Activated CD4-positive, alpha-beta T cell treated with anti-CD3 and anti-CD28 coated beads, Interleukin-2, amount 10 ng/mL, durations not matched to agents 24 days and 14 days (primary cell): Measurements from ENCODE around the gene NDUFAF7. TPM values are rescaled to one million over a fixed set of nuclear protein-coding genes. Genes with fewer than 3 reads are reported as not detected.
"Not testable (repeated sequence)": the region's sequence is repeated elsewhere in the genome, so short reads cannot be mapped to it uniquely, and the experiment has no call there.

Experiments used
- DNase-seq: peaks from one replicate; pipeline ENCODE4 v3.0.0; 2022
- H3K27ac Mint-ChIP-seq: one replicate; pipeline ENCODE4 v1.8.0; 2022; ENCODE audit warnings: mild to moderate bottlenecking, mixed read lengths
- H3K27me3 Mint-ChIP-seq: one replicate; pipeline ENCODE4 v1.8.0; 2022; ENCODE audit warnings: mixed read lengths
- H3K36me3 Mint-ChIP-seq: one replicate; pipeline ENCODE4 v1.8.0; 2022; ENCODE audit warnings: low read depth, mild to moderate bottlenecking, mixed read lengths
- H3K4me1 Mint-ChIP-seq: one replicate; pipeline ENCODE4 v1.8.0; 2021; ENCODE audit warnings: mixed read lengths
- H3K4me3 Mint-ChIP-seq: one replicate; pipeline ENCODE4 v1.8.0; 2022; ENCODE audit warnings: mild to moderate bottlenecking, moderate library complexity, mixed read lengths
- H3K9me3 Mint-ChIP-seq: one replicate; pipeline ENCODE4 v1.8.0; 2021; ENCODE audit warnings: mixed read lengths
- intact Hi-C: fragments of 100-400 bp; cut with micrococcal nuclease; formaldehyde crosslinking; loops from one replicate; pipeline ENCODE4 v1.15.1; 2023
- total RNA-seq: library from RNA; stranded (reverse); gene quantifications from 2 replicates; pipeline ENCODE4 v1.2.3, GENCODE V29; 2022

NDUFAF7 gene, protein sequence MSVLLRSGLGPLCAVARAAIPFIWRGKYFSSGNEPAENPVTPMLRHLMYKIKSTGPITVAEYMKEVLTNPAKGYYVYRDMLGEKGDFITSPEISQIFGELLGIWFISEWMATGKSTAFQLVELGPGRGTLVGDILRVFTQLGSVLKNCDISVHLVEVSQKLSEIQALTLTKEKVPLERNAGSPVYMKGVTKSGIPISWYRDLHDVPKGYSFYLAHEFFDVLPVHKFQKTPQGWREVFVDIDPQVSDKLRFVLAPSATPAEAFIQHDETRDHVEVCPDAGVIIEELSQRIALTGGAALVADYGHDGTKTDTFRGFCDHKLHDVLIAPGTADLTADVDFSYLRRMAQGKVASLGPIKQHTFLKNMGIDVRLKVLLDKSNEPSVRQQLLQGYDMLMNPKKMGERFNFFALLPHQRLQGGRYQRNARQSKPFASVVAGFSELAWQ
- total RNA-seq: 24.3 and 28.9 TPM in 2 replicates

DNA sequence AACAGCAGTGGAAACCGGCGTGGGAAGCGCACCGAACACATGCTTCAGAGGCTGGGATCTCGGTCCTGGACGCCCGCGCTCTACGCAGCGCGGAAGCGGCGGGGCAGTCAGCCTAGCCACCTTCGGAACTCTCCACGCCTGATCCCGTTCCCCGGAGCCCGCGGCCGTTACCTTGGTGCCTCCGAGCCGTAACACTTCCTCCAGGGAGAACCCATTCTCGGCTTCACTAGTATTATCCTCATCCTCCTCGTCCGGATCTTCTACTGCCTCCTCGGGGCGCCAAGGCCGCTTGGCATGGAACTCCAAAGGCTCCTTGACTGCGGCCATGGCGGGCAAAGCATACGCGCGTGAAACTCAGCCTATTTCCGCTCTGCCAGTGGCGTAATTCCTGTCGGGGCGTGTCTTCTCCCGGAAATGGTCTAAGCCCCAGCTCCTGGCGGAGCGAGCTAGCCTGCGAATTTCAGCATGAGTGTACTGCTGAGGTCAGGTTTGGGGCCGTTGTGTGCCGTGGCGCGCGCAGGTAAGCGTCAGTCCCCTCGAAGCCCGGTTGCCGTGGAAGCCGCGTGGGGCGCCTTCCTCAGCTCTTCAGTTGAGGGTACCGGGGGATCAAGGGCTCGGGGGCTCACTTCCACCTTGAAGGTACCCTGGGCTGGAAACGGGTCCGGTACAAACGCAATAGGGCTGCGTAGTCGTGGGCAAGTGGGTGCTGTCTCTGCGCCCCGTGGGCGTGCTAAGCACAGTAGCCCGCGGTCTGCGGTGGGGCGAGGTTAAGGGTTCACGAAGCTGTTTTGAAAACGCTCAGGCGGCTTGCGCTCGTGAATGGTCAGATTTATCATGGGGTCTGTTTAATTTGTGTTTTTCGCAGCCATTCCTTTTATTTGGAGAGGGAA, at the start of gene NDUFAF7, which contains the start of gene CEBPZ:
Gene NDUFAF7 (plus strand): TSS at position 418 of the 890 bp plus-strand sequence. CDS start 48 bp downstream, at position 466.
Gene CEBPZ (minus strand): TSS at position 356 of the 890 bp plus-strand sequence. CDS start 29 bp downstream, at position 327.
- DNase-seq: peak; percentile 96
- H3K4me1 Mint-ChIP-seq: peaks cover 16% of the 10 kb centered on the region
- H3K9me3 Mint-ChIP-seq: no peaks in the 10 kb centered on the region
- no peaks in the 10 kb centered on the region for H3K27me3 Mint-ChIP-seq
- no peak within 1 kb of the TSS for H3K27ac Mint-ChIP-seq
- peaks cover 38% of the 10 kb centered on the region for H3K36me3 Mint-ChIP-seq
- intact Hi-C loops: loop anchor here (1.0 to 10.0 kb wide), 10 partner anchors 13 to 643 kb away; partner anchors contain the start of genes CEBPZOS, GPATCH11, HEATR5B and PRKD3
- no peak within 1 kb of the TSS for H3K4me3 Mint-ChIP-seq

DNA sequence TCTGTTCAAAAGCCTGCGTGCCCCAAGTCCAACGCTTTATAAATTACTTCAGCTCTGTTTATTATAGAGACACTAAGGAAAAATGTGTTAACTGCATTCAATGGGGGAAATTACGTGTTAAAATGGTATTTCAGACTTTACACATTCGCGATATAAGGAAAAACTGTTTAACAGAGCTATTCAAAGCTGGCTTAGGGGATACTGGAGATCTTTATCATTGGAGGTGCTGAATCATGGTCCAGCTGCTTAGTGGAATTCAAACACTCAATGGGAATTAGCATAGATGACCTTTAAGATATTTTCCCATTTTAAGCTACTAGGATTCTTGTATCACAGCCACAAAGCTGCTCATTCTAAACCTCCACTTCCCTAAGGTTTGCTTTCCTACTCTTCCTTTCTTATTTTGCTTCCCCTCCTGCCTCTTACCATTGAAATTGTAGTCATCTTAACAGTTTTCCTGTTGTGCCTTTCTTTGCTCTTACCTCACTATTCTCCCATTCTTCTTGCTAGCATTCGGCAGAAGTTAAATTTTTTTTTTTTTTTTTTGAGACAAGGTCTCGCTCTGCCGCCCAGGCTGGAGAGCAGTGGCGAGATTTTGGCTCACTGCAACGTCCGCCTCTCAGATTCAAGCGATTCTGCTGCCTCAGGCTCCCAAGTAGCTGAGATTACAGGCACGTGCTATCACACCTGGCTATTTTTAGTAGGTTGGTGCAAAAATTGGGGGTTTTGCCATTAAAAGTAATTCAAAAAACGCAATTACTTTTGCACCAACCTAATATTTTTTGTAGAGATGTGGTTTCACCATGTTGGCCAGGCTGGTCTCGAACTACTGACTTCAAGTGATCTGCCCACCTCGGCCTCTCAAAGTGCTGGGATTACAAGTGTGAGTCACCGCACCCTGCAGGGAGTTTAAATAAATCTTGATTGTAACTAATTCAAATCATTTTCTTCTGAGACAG, 49.5 kb upstream of the NDUFAF7 start:
- peak; percentile 22 for DNase-seq
- intact Hi-C loops: no loop called here
- Mint-ChIP-seq H3K9me3 (no peaks in the 10 kb centered on the region), H3K27ac (no peak overlapping the region), H3K4me1 (no peaks in the 10 kb centered on the region), H3K36me3 (no peaks in the 10 kb centered on the region), H3K4me3 (no peak overlapping the region), H3K27me3 (peaks cover 60% of the 10 kb centered on the region)

DNA sequence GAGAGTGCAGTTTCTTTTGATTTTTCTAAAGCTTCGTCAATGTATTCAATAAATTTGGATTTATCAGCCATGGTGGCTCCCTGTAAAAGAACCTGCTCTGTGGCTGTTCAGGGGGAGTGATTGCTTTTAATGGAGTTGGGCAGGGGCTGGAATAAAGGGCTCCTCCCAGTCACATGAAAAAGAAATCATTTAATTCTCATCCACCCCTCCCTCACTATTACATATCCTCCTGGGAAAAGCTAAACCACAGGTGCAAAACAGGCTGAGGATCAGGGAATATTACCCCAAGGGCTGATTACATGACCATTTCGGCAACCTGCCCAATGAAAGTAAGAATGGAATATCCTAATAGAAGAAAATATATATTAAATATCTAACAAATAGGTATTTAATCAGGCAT, 42.9 kb upstream of the NDUFAF7 start, which contains the start of gene SULT6B1:
Gene SULT6B1 (minus strand): TSS at position 101 of the 400 bp plus-strand sequence. CDS start 30 bp downstream, at position 71.
- no peak for DNase-seq
- H3K4me3 Mint-ChIP-seq: no peak within 1 kb of the TSS
- peaks cover 29% of the 10 kb centered on the region for H3K27me3 Mint-ChIP-seq
- no peaks in the 10 kb centered on the region for H3K9me3 Mint-ChIP-seq
- peaks cover 10% of the 10 kb centered on the region for H3K4me1 Mint-ChIP-seq
- intact Hi-C loops: no loop called here
- H3K36me3 Mint-ChIP-seq: no peaks in the 10 kb centered on the region
- H3K27ac Mint-ChIP-seq: no peak within 1 kb of the TSS

DNA sequence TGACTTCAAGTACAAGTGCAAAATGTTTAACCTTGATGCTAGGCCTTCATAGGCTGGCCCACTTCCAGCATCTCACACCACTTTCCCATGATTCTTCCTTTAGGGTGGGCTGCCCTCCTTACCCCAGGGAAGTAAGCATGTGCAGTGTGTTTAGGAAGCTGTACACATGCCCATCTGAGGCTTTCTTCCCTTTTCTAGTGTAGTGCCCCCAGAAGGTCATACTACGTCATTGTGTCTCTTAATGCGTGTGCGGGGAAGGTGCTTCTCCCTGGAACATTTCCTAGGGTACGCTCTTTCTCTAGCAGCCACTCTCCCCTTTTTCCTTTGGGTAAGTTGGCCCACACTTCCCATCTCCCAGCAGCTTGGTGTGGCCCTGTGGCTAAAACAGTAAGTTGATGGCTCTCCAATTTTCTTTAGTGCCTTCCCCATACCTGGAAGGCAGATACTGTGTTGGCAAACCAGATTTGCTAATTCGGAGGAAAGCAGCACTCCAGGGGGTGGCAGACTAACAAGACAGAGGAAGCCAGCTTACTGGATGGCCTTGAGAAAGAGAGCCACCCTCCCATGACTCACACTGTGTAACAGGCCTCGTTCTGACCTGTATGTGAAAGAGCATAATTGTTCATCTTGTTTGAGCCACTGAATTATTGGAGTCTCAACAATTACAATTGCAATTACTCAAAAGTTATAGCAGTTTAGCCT, 41.9 kb upstream of the NDUFAF7 start:
- Mint-ChIP-seq H3K27ac (no peak overlapping the region), H3K36me3 (no peaks in the 10 kb centered on the region), H3K9me3 (no peaks in the 10 kb centered on the region), H3K4me3 (no peak overlapping the region), H3K4me1 (peaks cover 10% of the 10 kb centered on the region), H3K27me3 (peaks cover 22% of the 10 kb centered on the region)
- intact Hi-C loops: no loop called here
- DNase-seq: no peak

DNA sequence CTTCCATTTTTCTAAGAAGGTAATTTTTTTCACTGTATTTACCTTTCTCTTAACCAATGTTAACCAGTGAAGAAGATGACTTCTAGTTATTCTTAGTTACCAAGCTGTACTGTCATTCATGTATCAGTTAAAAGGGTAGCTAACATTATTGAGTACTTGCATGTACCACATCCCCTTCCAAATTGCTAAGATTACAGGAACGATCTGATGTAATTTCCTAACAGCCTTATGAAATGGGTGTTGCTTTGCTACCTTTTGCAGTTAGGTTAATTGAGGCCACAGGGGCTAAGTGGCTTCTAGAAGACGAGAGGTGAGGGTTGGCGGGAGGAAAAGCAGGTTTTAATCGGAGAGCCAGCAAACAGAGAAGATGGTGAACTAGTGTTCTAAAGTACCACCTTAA, 41.2 kb upstream of the NDUFAF7 start:
- Mint-ChIP-seq H3K9me3 (no peaks in the 10 kb centered on the region), H3K4me3 (no peak overlapping the region), H3K27ac (no peak overlapping the region), H3K36me3 (no peaks in the 10 kb centered on the region), H3K27me3 (peaks cover 18% of the 10 kb centered on the region), H3K4me1 (peaks cover 10% of the 10 kb centered on the region)
- DNase-seq: no peak
- intact Hi-C loops: no loop called here

DNA sequence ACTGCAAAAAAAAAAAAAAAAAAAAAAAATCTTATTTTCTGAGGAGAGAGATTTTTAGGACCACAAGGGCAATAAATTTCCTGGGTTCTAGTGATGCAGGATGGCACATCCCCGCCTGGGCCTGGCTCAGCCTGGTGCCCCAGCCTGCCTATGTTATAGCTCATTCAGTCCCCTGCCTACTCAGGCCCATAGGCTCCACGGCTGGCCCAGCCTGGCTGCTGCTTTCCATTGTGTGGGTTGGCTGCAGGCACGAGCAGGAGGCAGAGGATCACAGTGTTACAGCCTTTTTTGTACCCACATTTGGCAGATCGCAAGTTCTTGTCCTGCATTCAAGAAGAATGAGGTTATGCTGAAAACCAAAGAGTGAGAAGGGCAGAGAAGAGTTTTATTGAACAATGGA, 40.2 kb upstream of the NDUFAF7 start:
- Mint-ChIP-seq H3K4me3 (no peak overlapping the region), H3K4me1 (peaks cover 11% of the 10 kb centered on the region), H3K36me3 (peaks cover 2% of the 10 kb centered on the region), H3K27me3 (peaks cover 13% of the 10 kb centered on the region), H3K27ac (no peak overlapping the region), H3K9me3 (no peaks in the 10 kb centered on the region)
- no peak for DNase-seq
- intact Hi-C loops: no loop called here

DNA sequence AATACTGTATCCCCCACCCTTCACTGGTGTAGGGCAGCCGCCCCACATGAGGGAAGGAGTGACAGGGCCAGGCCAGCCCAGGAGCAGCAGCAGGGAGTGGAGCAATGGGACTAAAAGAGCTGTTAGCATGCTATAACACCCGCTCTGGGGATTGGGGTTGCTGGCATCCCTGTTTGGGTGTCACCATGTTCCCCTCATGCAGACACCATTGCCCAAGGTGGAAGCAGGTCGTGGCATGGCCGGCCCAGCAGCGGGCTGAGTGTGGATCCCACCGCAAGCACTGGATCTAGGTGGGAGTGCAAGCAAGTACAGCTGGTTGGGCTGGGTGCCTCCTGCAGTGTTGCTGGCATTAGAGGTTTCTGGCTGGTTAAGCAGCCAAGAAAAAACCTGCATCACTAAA, 39.7 kb upstream of the NDUFAF7 start:
- Mint-ChIP-seq H3K9me3 (no peaks in the 10 kb centered on the region), H3K27ac (no peak overlapping the region), H3K36me3 (peaks cover 4% of the 10 kb centered on the region), H3K4me1 (peaks cover 13% of the 10 kb centered on the region), H3K4me3 (no peak overlapping the region), H3K27me3 (peaks cover 10% of the 10 kb centered on the region)
- intact Hi-C loops: no loop called here
- DNase-seq: no peak

DNA sequence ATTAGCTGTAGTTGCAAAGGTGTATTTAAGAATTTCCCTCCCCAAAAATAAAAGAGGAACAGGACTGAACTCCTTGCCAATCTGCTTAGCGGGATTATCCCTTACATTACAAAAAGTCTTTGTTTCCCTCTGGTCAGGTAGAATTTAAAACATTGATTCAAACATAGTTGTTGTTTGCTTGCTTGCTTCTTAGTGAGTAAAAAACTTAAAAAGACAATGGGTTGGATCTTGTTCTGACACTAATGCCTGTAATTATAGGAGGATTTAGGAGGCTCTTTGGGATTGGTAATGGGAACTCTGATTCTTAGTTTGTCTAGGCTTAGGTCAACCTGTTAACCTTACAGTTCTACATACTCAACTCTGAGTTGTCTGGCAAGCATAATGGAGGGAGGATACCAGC, 38.9 kb upstream of the NDUFAF7 start:
- H3K9me3 Mint-ChIP-seq: no peaks in the 10 kb centered on the region
- no peak overlapping the region for H3K4me3 Mint-ChIP-seq
- peaks cover 7% of the 10 kb centered on the region for H3K27me3 Mint-ChIP-seq
- H3K4me1 Mint-ChIP-seq: peaks cover 19% of the 10 kb centered on the region
- peaks cover 7% of the 10 kb centered on the region for H3K36me3 Mint-ChIP-seq
- H3K27ac Mint-ChIP-seq: no peak overlapping the region
- intact Hi-C loops: no loop called here
- DNase-seq: no peak

DNA sequence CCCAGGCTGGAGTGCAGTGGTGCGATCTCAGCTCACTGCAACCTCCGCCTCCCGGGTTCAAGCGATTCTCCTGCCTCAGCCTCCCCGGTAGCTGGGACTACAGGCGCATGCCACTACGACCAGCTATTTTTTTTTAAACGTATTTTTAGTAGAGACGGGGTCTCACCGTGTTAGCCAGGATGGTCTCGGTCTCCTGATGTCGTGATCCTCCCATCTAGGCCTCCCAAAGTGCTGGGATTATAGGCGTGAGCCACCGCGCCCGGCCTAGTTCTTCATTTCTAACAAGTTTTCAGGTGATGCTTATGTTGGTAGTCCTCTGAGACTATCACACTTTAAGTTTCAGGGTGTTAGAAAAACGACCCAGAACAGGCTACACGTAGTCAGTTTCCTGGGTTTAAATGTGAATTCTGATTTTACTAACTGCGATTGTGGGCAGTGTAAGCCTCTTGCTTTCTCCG, 35.6 kb upstream of the NDUFAF7 start:
- Mint-ChIP-seq H3K27ac (peak overlapping the region; percentile 98), H3K4me3 (peak overlapping the region; percentile 92), H3K4me1 (peaks cover 16% of the 10 kb centered on the region), H3K36me3 (peaks cover 17% of the 10 kb centered on the region)
- intact Hi-C loops: loop anchor here (1.0 kb wide), 3 partner anchors 35 to 112 kb away; partner anchors contain the start of genes CEBPZ, GPATCH11, HEATR5B and NDUFAF7
- not testable (repeated sequence) for H3K27me3 Mint-ChIP-seq, DNase-seq, H3K9me3 Mint-ChIP-seq

DNA sequence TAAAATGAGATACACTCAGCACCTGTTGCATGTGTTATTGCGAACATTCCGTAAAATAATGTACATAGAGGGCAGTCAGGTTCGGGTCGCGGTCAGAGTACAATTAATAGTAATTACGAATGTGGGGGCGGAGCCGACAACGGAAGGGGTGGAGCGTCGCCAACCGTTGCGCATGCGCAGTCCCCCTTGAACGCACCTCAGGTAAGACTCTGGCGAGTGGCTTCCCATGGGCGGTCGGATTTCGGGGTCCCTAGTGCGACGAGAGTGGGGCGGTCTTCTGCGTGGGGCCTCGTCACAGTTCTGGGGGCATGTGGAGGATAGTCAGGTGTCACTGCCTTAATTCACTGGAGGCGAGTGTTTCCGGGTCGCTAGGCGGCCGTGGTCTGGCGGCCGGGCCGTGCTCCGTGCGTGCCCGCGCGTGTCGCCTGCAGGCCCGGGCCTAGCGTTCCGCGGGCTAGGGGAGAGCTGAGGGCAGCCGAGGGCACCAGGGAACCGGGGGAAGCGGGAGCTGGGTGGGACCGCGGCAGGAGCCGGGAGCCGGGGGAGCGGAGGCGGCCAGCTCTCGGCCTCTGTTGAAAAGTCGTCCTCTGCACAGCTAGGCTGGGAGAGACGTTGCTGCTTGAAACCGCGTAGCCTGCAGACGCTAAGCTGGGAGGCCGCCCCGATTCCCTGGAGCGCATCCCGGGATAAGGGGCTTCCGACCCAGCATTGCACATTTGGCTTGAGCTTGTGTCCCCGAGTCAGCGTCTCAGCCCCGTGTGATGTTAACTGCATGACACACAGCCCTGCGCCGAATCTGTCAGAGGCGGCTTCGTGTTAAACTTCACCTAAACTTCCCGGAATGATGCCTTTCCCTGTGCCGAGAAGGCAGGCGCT, 34.9 kb upstream of the NDUFAF7 start, which contains the start of gene CEBPZOS:
Gene CEBPZOS (plus strand): TSS at position 177 of the 876 bp plus-strand sequence. CDS start 3,209 bp downstream, outside the sequence.
- H3K4me1 Mint-ChIP-seq: peaks cover 19% of the 10 kb centered on the region
- peak within 1 kb of the TSS; percentile 98 for H3K27ac Mint-ChIP-seq
- H3K9me3 Mint-ChIP-seq: no peaks in the 10 kb centered on the region
- H3K4me3 Mint-ChIP-seq: peak within 1 kb of the TSS; percentile 92
- H3K36me3 Mint-ChIP-seq: peaks cover 22% of the 10 kb centered on the region
- peaks cover 3% of the 10 kb centered on the region for H3K27me3 Mint-ChIP-seq
- peak; percentile 96 for DNase-seq
- intact Hi-C loops: loop anchor here (1.0 kb wide), 3 partner anchors 35 to 112 kb away; partner anchors contain the start of genes CEBPZ, GPATCH11, HEATR5B and NDUFAF7

DNA sequence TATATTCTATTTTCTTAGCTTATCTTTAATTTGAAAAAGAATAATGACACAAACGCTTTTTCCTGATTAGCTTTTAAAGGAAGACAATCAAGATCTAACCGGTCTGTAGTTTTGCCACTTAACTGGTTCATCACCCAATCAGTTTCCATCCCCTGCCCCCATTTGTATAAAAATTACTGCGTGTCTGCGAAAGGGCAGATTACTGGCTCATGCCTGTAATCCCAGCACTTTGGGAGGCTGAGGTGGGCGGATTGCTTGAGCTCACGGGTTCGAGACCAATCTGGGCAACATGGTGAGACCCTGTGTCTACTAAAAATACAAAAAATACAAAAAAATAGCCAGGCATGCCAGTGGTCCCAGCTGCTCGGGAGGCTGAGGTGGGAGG, 32.8 kb upstream of the NDUFAF7 start:
- Mint-ChIP-seq H3K4me1 (peaks cover 27% of the 10 kb centered on the region), H3K4me3 (no peak overlapping the region), H3K36me3 (peaks cover 37% of the 10 kb centered on the region), H3K27me3 (no peaks in the 10 kb centered on the region), H3K27ac (no peak overlapping the region), H3K9me3 (peaks cover 3% of the 10 kb centered on the region)
- intact Hi-C loops: no loop called here
- no peak for DNase-seq
